NCI-H774 (cell line): ENCODE data around the gene GMDS.

Source experiments
- DNase-seq: peaks from one replicate; lab custom pipeline; 2025; lab: John Stamatoyannopoulos, UW

Gene GMDS

GRCh38 chr6:1895721-1896120 is 349.7 kb downstream of the GMDS start:
- no peak for DNase-seq

GRCh38 chr6:1894954-1895353 is 350.5 kb downstream of the GMDS start:
- DNase-seq, result no peak

GRCh38 chr6:1893470-1894130 is 351.8 kb downstream of the GMDS start:
- DNase-seq, result no peak

- no peak for DNase-seq
Observed at GRCh38 chr6:1892716-1893115, 352.7 kb downstream of the GMDS start.

GRCh38 chr6:1890987-1891386 is 354.4 kb downstream of the GMDS start:
- no peak for DNase-seq

- no peak for DNase-seq
Observed at GRCh38 chr6:1890071-1890470, 355.3 kb downstream of the GMDS start.

- no peak for DNase-seq
Observed at GRCh38 chr6:1885576-1886011, 359.8 kb downstream of the GMDS start.

- DNase-seq, result no peak
Observed at GRCh38 chr6:1884313-1884712, 361.1 kb downstream of the GMDS start.

GRCh38 chr6:1878330-1878729 is 367.1 kb downstream of the GMDS start:
- DNase-seq, result no peak

GRCh38 chr6:1873781-1874180 is 371.6 kb downstream of the GMDS start:
- no peak for DNase-seq

- no peak for DNase-seq
Observed at GRCh38 chr6:1872649-1873131, 372.7 kb downstream of the GMDS start.

GRCh38 chr6:1871724-1872315 is 373.6 kb downstream of the GMDS start:
- no peak for DNase-seq

GRCh38 chr6:1870932-1871331 is 374.5 kb downstream of the GMDS start:
- no peak for DNase-seq

GRCh38 chr6:1870251-1870650 is 375.2 kb downstream of the GMDS start:
- no peak for DNase-seq

- DNase-seq, result no peak
Observed at GRCh38 chr6:1869769-1870168, 375.6 kb downstream of the GMDS start.

- DNase-seq, result no peak
Observed at GRCh38 chr6:1869308-1869707, 376.1 kb downstream of the GMDS start.

GRCh38 chr6:1868561-1869261 is 376.7 kb downstream of the GMDS start:
- no peak for DNase-seq

- no peak for DNase-seq
Observed at GRCh38 chr6:1867197-1867596, 378.2 kb downstream of the GMDS start.

- no peak for DNase-seq
Observed at GRCh38 chr6:1865585-1865984, 379.8 kb downstream of the GMDS start.

GRCh38 chr6:1864496-1864895 is 380.9 kb downstream of the GMDS start:
- no peak for DNase-seq

GRCh38 chr6:1862411-1862810 is 383.0 kb downstream of the GMDS start:
- DNase-seq, result no peak

GRCh38 chr6:1860756-1861348 is 384.6 kb downstream of the GMDS start:
- no peak for DNase-seq

GRCh38 chr6:1858859-1859258 is 386.5 kb downstream of the GMDS start:
- DNase-seq, result no peak
